SK-N-MC (cell line): Measurements from ENCODE around the gene CALN1.

Source experiments
- DNase-seq: peaks from one replicate; pipeline ENCODE4 v3.0.0-alpha.2; 2011; ENCODE audit warnings: low read depth, low spot score
- H3K27ac ChIP-seq: fragments of 200-600 bp; sonication (generic); 2 replicates; pipeline ENCODE4 v1.5.1; 2016; ENCODE audit warnings: mixed run types
- H3K36me3 ChIP-seq: fragments of 200-600 bp; sonication (generic); 2 replicates; pipeline ENCODE4 v1.6.1; 2017; ENCODE audit warnings: antibody characterized with exemption, low read length, mixed read lengths; ENCODE audit not compliant: insufficient read depth
- H3K4me3 ChIP-seq: fragments of 200-600 bp; sonication (generic); 2 replicates; pipeline ENCODE4 v1.5.1; 2016
- H3K9ac ChIP-seq: fragments of 200-600 bp; sonication (generic); 2 replicates; pipeline ENCODE4 v1.8.0; 2017; ENCODE audit warnings: mixed run types, mixed read lengths; ENCODE audit not compliant: insufficient read length
- H3K9me3 ChIP-seq: fragments of 200-600 bp; sonication (generic); 2 replicates; pipeline ENCODE4 v1.6.1; 2017; ENCODE audit warnings: low read depth, mild to moderate bottlenecking, antibody characterized with exemption, low read length, moderate library complexity, mixed read lengths
- EZH2 ChIP-seq: fragments of 200-600 bp; sonication (generic); IDR thresholded peaks from one replicate; pipeline ENCODE4 v1.6.1; 2017; ENCODE audit warnings: antibody characterized with exemption
- FOXP2 ChIP-seq: optimal IDR thresholded peaks from 2 replicates; pipeline ENCODE3; 2011; ENCODE audit warnings: mild to moderate bottlenecking, moderate library complexity; ENCODE audit not compliant: insufficient read depth; ENCODE audit errors: extremely low read length, control extremely low read depth
- POLR2AphosphoS5 ChIP-seq: IDR thresholded peaks from 2 replicates; pipeline ENCODE4 v1.6.1; 2012; ENCODE audit warnings: mild to moderate bottlenecking, low read depth, low read length, borderline replicate concordance

The CALN1 gene

DNA sequence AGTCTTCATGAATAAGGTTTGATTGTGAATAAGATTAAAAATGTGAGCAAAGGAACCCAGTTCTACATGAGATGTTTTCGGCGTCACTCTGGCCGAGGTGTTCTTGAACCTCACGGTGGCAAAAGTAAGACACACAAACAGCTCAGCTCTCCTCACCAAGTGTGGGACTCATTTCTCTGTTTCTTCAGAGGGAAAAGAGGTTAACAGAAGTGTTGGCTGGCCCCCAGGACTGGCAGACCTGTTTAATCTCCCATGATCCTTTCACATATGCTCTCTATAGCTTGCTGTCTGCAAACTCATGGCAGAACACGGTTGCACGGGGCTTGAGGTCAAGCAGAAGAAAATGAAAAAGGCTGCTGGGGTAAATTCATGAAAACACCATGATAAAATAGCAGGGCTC is 394.4 kb downstream of the CALN1 start:
- no peak overlapping the region for H3K4me3 ChIP-seq
- no peaks in the 10 kb centered on the region for H3K9me3 ChIP-seq
- no peak for DNase-seq
- no peak overlapping the region for H3K27ac ChIP-seq
- H3K36me3 ChIP-seq, result no peaks in the 10 kb centered on the region
- TF ChIP-seq POLR2AphosphoS5 (no peak), FOXP2 (no peak), EZH2 (no peak)
- H3K9ac ChIP-seq, result no peak overlapping the region

DNA sequence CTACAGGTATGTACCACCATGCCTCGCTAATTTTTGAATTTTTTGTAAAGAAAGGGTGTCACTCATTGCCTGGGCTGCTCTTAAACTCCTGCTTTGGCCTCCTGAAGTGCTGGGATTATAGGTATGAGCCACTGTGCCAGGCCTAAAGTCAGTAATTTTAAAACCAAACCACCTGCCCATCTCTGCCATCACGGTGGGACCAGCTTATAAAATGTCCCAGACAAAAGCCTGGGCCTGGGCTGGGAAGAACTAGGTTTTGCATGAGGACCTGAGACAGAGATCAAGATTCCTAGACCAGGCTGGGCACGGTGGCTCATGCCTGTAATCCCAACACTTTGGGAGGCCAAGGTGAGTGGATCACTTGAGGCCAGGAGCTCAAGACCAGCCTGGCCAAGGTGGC is 395.6 kb downstream of the CALN1 start:
- no peaks in the 10 kb centered on the region for H3K9me3 ChIP-seq
- H3K9ac ChIP-seq, result no peak overlapping the region
- TF ChIP-seq EZH2, result no peak
- no peak for TF ChIP-seq FOXP2
- H3K27ac ChIP-seq, result no peak overlapping the region
- no peak overlapping the region for H3K4me3 ChIP-seq
- H3K36me3 ChIP-seq, result no peaks in the 10 kb centered on the region
- no peak for DNase-seq

DNA sequence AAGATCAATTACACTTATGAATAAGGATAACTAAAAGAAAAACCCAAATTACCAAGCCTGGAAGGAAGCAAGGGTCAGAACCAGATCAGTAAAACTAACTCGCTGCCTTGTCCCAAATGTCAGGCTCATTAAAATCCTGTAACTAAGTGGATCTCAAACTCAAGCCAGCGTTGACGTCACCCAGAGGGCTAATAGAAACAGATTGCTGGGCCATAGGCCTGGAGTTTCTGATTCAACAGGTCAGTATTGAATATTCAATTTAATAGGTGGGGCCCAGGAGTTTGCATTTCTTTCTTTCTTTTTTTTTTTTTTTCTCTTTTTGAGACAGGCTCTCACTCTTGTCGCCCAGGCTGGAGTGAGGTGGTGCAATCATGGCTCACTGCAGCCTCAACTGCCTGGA is 397.0 kb downstream of the CALN1 start:
- Histone ChIP-seq H3K27ac (no peak overlapping the region), H3K4me3 (no peak overlapping the region), H3K36me3 (no peaks in the 10 kb centered on the region), H3K9me3 (no peaks in the 10 kb centered on the region), H3K9ac (no peak overlapping the region)
- no peak for DNase-seq
- no peak for TF ChIP-seq EZH2
- TF ChIP-seq POLR2AphosphoS5, result no peak
- TF ChIP-seq FOXP2, result no peak

DNA sequence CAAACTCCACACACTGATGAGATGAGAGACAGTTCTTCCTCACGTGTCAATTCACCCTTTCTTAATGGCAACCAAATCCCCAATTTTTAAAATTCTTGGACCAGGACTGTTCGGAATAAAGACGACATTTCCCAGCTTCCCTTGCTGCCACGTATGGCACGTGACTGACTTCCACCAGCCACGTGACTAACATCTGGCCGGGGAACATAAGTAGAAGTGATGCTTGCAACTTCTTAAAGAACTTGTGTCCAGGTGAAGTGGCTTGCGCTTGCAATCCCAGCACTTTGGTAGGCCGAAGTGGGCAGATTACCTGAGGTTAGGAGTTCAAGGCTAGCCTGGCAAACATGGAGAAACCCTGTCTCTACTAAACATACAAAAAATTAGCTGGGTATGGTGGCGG is 405.1 kb downstream of the CALN1 start:
- Histone ChIP-seq H3K4me3 (no peak overlapping the region), H3K36me3 (no peaks in the 10 kb centered on the region), H3K27ac (no peak overlapping the region), H3K9me3 (no peaks in the 10 kb centered on the region), H3K9ac (no peak overlapping the region)
- DNase-seq, result no peak
- TF ChIP-seq POLR2AphosphoS5, result no peak
- TF ChIP-seq FOXP2, result no peak
- TF ChIP-seq EZH2, result no peak

DNA sequence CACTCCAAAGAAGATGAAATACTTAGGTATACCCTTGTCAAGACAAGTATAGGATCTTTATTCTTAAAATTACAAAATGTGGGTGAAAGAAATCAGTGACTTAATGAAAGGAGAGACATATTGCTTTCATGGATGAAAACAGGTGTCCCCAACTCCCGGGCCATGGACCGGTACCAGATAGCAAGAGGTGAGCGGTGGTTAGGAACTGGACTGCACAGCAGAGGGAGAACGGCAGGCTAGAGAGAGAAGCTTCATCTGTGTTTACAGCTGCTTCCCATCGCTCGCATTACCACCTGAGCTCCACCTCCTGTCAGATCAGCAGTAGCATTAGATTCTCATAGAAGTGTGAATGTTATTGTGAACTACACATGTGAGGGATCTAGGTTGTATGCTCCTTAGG is 408.9 kb downstream of the CALN1 start:
- Histone ChIP-seq H3K9me3 (no peaks in the 10 kb centered on the region), H3K9ac (no peak overlapping the region), H3K36me3 (no peaks in the 10 kb centered on the region), H3K4me3 (no peak overlapping the region), H3K27ac (no peak overlapping the region)
- DNase-seq, result no peak
- no peak for TF ChIP-seq EZH2
- TF ChIP-seq FOXP2, result no peak
- no peak for TF ChIP-seq POLR2AphosphoS5

DNA sequence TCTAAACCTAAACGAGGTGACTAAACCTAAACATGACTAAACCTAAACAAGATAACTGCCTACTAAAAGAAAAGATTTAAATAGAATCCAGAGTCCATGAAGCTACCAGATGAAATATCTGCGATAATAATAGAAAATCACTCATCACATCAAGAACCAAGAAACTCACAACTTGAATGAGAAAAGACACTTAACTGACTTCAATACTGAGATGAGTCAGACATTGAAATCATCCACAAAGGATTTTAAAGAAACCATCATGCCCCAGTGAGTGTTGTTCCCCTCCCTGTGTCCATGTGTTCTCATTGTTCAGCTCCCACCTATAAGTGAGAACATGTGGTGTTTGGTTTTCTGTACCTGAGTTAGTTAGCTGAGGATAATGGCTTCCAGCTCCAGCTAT is 416.0 kb downstream of the CALN1 start:
- TF ChIP-seq POLR2AphosphoS5 (no peak), FOXP2 (no peak), EZH2 (no peak)
- DNase-seq, result no peak
- H3K9ac ChIP-seq, result no peak overlapping the region
- H3K27ac ChIP-seq, result no peak overlapping the region
- H3K9me3 ChIP-seq, result no peaks in the 10 kb centered on the region
- H3K4me3 ChIP-seq, result no peak overlapping the region
- no peaks in the 10 kb centered on the region for H3K36me3 ChIP-seq

DNA sequence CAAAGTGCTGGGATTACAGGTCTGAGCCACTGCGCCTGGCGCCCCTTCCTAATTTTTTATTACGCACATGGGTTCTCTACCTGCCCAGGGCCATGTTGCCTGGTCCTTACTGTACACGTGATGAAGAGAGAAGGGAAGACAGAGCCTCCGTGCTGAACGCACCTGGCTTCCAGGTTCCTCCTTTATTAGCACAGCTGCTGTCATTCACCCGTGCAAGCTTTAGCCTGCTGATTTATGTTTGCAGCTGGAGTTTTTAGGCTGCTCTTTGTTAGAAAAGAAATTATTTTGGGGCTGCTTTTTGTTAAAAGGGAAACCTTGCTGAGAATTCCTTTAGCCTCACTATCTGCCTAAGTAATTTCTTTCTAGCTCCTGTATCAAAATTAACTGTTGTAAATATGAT is 417.0 kb downstream of the CALN1 start:
- no peak for TF ChIP-seq FOXP2
- Histone ChIP-seq H3K27ac (no peak overlapping the region), H3K4me3 (no peak overlapping the region), H3K9me3 (no peaks in the 10 kb centered on the region), H3K36me3 (no peaks in the 10 kb centered on the region), H3K9ac (no peak overlapping the region)
- DNase-seq, result no peak

DNA sequence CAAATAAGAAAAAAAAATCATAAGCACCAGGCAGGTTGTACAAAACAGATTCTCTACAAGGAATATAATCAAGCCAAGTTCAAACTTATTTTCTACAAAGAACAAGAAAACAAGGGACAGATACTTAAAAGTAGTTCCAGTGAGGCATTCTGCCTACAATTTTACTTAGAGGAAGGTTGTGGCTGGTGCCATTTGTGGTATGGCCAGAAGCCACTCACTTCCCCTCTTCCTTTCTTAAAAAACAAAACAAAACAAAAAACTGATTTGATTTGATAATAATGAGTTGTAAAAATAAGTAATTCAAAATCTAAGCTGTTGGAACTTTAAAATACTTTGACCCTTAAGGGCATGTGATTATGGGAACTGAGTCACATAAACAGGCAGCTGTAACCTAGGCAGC is 420.6 kb downstream of the CALN1 start:
- H3K9ac ChIP-seq, result no peak overlapping the region
- no peak overlapping the region for H3K27ac ChIP-seq
- no peak for DNase-seq
- no peaks in the 10 kb centered on the region for H3K36me3 ChIP-seq
- no peaks in the 10 kb centered on the region for H3K9me3 ChIP-seq
- TF ChIP-seq EZH2 (no peak), POLR2AphosphoS5 (no peak), FOXP2 (no peak)
- H3K4me3 ChIP-seq, result no peak overlapping the region

DNA sequence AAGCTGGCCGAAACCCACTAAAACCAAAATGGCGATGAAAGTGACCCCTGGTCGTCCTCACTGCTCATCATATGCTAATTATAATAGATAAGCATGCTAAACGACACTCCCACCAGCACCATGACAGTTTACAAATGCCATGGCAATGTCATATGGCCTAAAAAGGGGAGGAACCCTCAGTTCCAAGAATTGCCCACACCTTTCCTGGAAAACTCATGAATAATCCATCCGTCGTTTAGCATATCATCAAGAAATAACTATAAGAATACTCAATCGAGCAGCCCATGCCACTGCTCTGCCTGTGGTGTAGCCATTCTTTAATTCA is 422.0 kb downstream of the CALN1 start:
- DNase-seq, result no peak
- no peak overlapping the region for H3K4me3 ChIP-seq
- TF ChIP-seq POLR2AphosphoS5, result no peak
- no peak for TF ChIP-seq FOXP2
- no peak for TF ChIP-seq EZH2
- H3K27ac ChIP-seq, result no peak overlapping the region
- H3K9me3 ChIP-seq, result no peaks in the 10 kb centered on the region
- no peak overlapping the region for H3K9ac ChIP-seq
- no peaks in the 10 kb centered on the region for H3K36me3 ChIP-seq
